Measurements from ENCODE around the gene AJAP1.

Gene AJAP1

GRCh38 chr1:4702464-4702863 lies 48.1 kb downstream of the AJAP1 start:
- no peak for DNase-seq (ENCODE audit: low spot score)

- no peak for DNase-seq (ENCODE audit: low spot score)
Observed at GRCh38 chr1:4702932-4703331, 48.5 kb downstream of the AJAP1 start.

- DNase-seq (ENCODE audit: low spot score): no peak
Observed at GRCh38 chr1:4703646-4704045, 49.2 kb downstream of the AJAP1 start.

- DNase-seq (ENCODE audit: low spot score): no peak
Observed at GRCh38 chr1:4708840-4709507, 54.6 kb downstream of the AJAP1 start.

- DNase-seq (ENCODE audit: low spot score): no peak
Observed at GRCh38 chr1:4709641-4710040, 55.2 kb downstream of the AJAP1 start.

- DNase-seq (ENCODE audit: low spot score): no peak
Observed at GRCh38 chr1:4710592-4711415, 56.4 kb downstream of the AJAP1 start.

- DNase-seq (ENCODE audit: low spot score): no peak
Observed at GRCh38 chr1:4711416-4712275, 57.2 kb downstream of the AJAP1 start.

- DNase-seq (ENCODE audit: low spot score): no peak
Observed at GRCh38 chr1:4713669-4714068, 59.3 kb downstream of the AJAP1 start.

- no peak for DNase-seq (ENCODE audit: low spot score)
Observed at GRCh38 chr1:4716406-4716805, 62.0 kb downstream of the AJAP1 start.

GRCh38 chr1:4718071-4718470 lies 63.7 kb downstream of the AJAP1 start:
- DNase-seq (ENCODE audit: low spot score): no peak

GRCh38 chr1:4723106-4723505 lies 68.7 kb downstream of the AJAP1 start:
- no peak for DNase-seq (ENCODE audit: low spot score)

GRCh38 chr1:4724001-4724400 lies 69.6 kb downstream of the AJAP1 start:
- no peak for DNase-seq (ENCODE audit: low spot score)

GRCh38 chr1:4724695-4725250 lies 70.4 kb downstream of the AJAP1 start:
- no peak for DNase-seq (ENCODE audit: low spot score)

- no peak for DNase-seq (ENCODE audit: low spot score)
Observed at GRCh38 chr1:4725416-4725815, 71.0 kb downstream of the AJAP1 start.

GRCh38 chr1:4726620-4727341 lies 72.4 kb downstream of the AJAP1 start:
- DNase-seq (ENCODE audit: low spot score): no peak

GRCh38 chr1:4728319-4729089 lies 74.1 kb downstream of the AJAP1 start:
- no peak for DNase-seq (ENCODE audit: low spot score)

GRCh38 chr1:4729090-4729471 lies 74.7 kb downstream of the AJAP1 start:
- DNase-seq (ENCODE audit: low spot score): no peak

GRCh38 chr1:4730078-4730477 lies 75.7 kb downstream of the AJAP1 start:
- DNase-seq (ENCODE audit: low spot score): no peak

- no peak for DNase-seq (ENCODE audit: low spot score)
Observed at GRCh38 chr1:4733446-4734177, 79.2 kb downstream of the AJAP1 start.

GRCh38 chr1:4734219-4734618 lies 79.8 kb downstream of the AJAP1 start:
- DNase-seq (ENCODE audit: low spot score): no peak
